SH-SY5Y (cell line): ENCODE results near the gene SGMS1.

Experiments
- GATA2 ChIP-seq: IDR thresholded peaks from 2 replicates; pipeline ENCODE4 v1.6.1; 2011; ENCODE audit warnings: mild to moderate bottlenecking, low read depth, low read length
- GATA3 ChIP-seq: IDR thresholded peaks from 2 replicates; pipeline ENCODE4 v1.6.1; 2011; ENCODE audit warnings: low read depth, mild to moderate bottlenecking, low read length, moderate library complexity

DNA sequence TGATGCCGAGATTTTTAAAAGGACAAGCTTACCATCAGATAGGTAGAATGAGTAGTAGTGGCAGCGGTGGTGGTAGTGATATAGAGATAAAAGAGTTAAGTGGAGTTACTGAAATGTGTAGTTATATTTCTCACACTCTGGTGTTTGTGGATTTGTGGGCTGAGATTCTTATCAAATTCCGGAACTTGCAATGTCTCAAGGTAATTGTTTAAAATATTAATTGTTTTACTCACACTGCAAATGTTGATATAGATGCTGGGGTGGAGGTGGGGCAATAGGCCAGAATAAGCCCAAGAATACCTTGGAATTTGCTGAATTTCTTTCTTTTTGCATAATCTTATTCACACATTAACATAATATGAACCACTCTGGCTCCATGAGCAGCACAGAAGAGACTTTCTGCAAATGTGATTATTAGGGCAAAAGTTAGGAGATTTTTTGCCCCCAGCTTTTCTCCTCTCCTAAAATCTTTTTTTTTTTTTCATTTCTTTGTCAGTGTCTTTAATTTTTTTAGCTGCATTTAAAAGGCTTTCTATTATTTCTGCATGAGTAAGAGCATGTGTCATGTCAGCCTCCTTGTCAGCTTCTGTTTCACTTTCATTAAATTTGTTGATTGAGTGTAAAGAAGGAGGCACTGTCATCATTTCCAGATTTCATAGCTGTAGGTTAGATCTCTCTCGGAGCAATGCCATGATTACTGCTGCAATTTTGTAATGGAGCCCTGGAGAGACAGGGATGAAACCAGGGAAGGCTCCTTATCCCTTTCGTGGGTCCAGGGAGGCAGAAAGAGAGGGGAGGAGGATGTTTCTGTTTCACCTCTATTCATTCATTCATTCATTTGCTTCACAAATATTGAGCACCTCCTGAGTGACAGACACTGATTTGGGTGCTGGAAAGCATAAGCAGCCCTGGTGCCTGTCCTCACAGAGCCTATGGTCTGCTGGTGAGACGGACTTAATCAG lies 13.1 kb upstream of the SGMS1 start:
- TF ChIP-seq GATA2 (no peak), GATA3 (no peak)
